ENCODE measurements around the gene CELF4. TPM values are rescaled to one million over a fixed set of nuclear protein-coding genes. Genes with fewer than 3 reads are reported as not detected.

CELF4 gene
- total RNA-seq, 4 donors from 2014 or later = 0.32 to 0.81 (median 0.77) TPM

DNA sequence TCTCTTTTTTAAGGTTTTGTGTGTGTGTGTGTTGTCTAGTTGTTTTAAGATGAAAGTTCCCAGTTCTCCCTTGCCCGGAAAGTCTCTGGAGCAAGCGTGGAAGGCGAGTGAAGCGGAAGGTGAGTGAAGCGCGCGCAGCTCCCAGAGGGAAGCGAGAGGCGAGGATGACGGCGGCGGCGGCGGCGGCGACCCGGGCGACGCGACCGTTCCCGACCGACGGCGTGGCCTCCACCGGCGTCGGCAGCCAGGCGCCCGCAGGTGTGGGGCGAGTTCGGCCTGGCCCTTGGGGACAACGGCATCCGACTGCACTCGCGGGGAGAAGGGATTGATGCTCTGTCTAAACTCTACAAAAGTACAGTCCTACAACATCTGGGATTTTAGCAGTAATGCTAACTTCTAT lies 321.9 kb downstream of the CELF4 start:
- Histone ChIP-seq H3K27me3 (peaks cover 40% of the 10 kb centered on the region), H3K27ac (no peak overlapping the region), H3K9me3 (no peaks in the 10 kb centered on the region), H3K4me3 (no peak overlapping the region), H3K36me3 (no peaks in the 10 kb centered on the region), H3K4me1 (no peaks in the 10 kb centered on the region)
- ATAC-seq = no peak
- WGBS, 2 donors (ENCODE audit: low coverage in 1 of 2) = 40% methylated on average over 1 of the region's 36 CpGs; no CpG with 5 or more reads in 1 of the 2 donors
- TF ChIP-seq, protein P1, sequence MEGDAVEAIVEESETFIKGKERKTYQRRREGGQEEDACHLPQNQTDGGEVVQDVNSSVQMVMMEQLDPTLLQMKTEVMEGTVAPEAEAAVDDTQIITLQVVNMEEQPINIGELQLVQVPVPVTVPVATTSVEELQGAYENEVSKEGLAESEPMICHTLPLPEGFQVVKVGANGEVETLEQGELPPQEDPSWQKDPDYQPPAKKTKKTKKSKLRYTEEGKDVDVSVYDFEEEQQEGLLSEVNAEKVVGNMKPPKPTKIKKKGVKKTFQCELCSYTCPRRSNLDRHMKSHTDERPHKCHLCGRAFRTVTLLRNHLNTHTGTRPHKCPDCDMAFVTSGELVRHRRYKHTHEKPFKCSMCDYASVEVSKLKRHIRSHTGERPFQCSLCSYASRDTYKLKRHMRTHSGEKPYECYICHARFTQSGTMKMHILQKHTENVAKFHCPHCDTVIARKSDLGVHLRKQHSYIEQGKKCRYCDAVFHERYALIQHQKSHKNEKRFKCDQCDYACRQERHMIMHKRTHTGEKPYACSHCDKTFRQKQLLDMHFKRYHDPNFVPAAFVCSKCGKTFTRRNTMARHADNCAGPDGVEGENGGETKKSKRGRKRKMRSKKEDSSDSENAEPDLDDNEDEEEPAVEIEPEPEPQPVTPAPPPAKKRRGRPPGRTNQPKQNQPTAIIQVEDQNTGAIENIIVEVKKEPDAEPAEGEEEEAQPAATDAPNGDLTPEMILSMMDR (IDR thresholded peaks at IDR 0.05) = no peak
- TF ChIP-seq EP300 (IDR thresholded peaks at IDR 0.05) (no peak), POLR2A (IDR thresholded peaks at IDR 0.05) (no peak), POLR2AphosphoS5 (IDR thresholded peaks at IDR 0.05) (no peak)

DNA sequence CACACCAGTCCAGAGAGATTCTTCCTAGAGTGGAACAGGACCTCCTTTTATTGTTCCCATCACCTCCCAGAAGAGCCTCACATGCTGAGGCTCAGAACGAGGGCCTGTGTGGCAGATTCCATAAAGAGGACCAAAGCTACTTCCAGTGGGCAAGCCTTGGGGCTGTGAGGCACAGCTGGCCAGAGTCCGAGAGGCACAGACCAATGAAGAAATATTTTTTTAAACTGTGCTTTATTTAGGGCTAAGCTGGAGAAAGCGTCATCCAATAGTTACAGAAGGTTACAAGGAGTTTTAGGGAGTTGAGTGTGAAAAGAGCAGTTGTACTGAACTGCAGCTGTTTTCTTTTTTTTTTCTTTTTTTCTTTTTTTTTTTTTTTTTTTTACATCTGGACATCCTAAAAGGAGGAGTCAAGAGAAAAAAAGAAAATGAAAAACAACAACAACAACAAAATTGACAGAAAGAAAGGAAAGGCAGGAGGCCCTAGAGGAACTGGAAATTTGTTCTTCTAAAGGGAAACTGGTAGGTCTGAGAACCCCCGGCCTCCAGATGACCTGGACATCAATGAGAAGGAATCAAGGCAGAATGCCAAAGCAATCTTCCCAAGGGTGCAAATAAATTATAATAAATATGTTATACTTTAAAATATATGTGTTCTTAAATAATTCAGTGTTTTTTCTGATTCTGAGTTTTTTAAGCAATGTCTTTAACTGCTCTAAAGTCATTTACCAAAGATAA lies 322.6 kb downstream of the CELF4 start:
- WGBS, 2 donors (ENCODE audit: low coverage in 1 of 2) = 61 to 80% methylated on average over 1 to 3 of the region's 4 CpGs

DNA sequence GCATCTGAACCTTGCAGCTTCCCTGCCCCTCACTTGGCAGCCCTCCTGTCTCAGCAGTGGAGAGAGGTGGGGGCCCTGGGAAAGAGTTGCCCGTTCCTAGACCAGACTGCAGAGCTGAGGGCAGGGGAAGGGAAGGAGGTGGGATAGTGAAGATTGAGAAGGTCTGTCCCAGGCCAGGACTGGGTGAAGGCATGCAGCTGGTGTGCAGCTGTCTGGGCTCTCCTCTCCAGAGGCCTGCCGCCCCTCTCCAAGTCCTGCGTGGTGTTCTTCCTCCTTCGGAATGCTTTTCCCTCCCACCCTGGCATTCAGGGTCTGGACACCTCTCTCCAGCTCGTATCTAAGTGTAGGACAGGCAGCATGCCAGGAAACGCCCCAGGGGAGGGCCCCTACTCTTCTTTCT lies 323.5 kb downstream of the CELF4 start:
- H3K9me3 ChIP-seq = no peaks in the 10 kb centered on the region
- no peak for TF ChIP-seq POLR2A (IDR thresholded peaks at IDR 0.05)
- no peak for TF ChIP-seq POLR2AphosphoS5 (IDR thresholded peaks at IDR 0.05)
- no peak for TF ChIP-seq EP300 (IDR thresholded peaks at IDR 0.05)
- TF ChIP-seq, protein P1 (IDR thresholded peaks at IDR 0.05) = no peak
- H3K27me3 ChIP-seq = peaks cover 27% of the 10 kb centered on the region
- ATAC-seq = no peak
- no peaks in the 10 kb centered on the region for H3K36me3 ChIP-seq
- H3K4me3 ChIP-seq = no peak overlapping the region
- H3K4me1 ChIP-seq = no peaks in the 10 kb centered on the region
- WGBS, 2 donors (ENCODE audit: low coverage in 1 of 2) = 40% methylated on average over 5 of the region's 6 CpGs; no CpG with 5 or more reads in 1 of the 2 donors
- H3K27ac ChIP-seq = no peak overlapping the region

More for the DNA sequence above, 322.6 kb downstream of the CELF4 start:
- no peak overlapping the region for H3K4me3 ChIP-seq
- H3K36me3 ChIP-seq = no peaks in the 10 kb centered on the region
- H3K27ac ChIP-seq = no peak overlapping the region
- H3K9me3 ChIP-seq = no peaks in the 10 kb centered on the region
- no peaks in the 10 kb centered on the region for H3K4me1 ChIP-seq
- TF ChIP-seq POLR2A (IDR thresholded peaks at IDR 0.05) (no peak), POLR2AphosphoS5 (IDR thresholded peaks at IDR 0.05) (no peak), EP300 (IDR thresholded peaks at IDR 0.05) (no peak)
- TF ChIP-seq, protein P1 (IDR thresholded peaks at IDR 0.05) = no peak
- no peak for ATAC-seq
- peaks cover 32% of the 10 kb centered on the region for H3K27me3 ChIP-seq

DNA sequence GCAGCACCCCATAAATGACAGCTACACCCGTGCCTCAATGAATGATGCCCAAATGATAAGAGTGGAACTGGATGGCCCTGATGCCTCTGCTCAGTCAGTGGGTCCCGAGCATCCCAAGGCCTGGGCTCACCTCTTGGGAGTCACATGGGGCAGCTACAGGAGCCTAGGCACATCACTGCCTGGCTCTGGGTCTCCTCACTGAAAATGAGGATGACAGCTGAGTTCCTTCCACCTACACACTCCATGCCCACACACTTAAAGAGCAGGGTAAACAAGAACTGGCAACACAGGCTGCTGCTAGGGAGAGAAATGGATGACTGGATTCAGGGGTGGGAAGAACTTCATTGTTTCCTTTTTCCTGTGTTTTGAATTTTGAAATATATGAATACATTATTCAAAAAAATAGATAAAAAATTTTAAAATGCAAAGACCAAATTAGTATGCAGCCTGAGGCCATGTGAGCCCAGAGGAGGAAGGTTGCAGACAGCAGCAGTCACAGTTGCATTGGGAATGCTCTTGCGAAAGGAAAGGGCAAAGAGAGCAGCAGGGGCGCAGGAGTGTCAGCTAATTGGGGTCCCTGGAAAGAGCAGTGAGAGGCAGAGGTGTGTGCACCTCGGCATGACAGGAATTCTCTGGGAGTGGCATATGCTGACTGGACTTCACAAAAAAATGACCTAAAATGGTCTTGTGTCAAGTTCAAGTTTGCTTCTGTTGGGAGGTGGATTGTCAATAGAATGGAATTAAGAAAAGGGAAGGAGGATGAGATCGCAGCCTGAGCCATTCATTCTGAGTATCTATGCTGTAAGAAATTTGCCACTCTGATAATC lies 327.1 kb downstream of the CELF4 start:
- H3K9me3 ChIP-seq = no peaks in the 10 kb centered on the region
- WGBS, 2 donors (ENCODE audit: low coverage in 1 of 2) = 79 to 87% methylated on average over 2 to 6 of the region's 6 CpGs
- peaks cover 7% of the 10 kb centered on the region for H3K27me3 ChIP-seq
- no peaks in the 10 kb centered on the region for H3K4me1 ChIP-seq
- H3K36me3 ChIP-seq = no peaks in the 10 kb centered on the region
- ATAC-seq = no peak
- H3K27ac ChIP-seq = no peak overlapping the region
- H3K4me3 ChIP-seq = no peak overlapping the region
- TF ChIP-seq POLR2A (IDR thresholded peaks at IDR 0.05) (no peak), EP300 (IDR thresholded peaks at IDR 0.05) (no peak), POLR2AphosphoS5 (IDR thresholded peaks at IDR 0.05) (no peak)
- TF ChIP-seq, protein P1 (IDR thresholded peaks at IDR 0.05) = no peak
